GM23338 (cell line): ENCODE measurements around the gene PSMD12. TPM values are rescaled to one million over a fixed set of nuclear protein-coding genes. Genes with fewer than 3 reads are reported as not detected.

ENCODE experiments used
- ATAC-seq: fragments of 200-7000 bp; cut with Tn5 transposase; 3 replicates; pipeline ENCODE4 v1.9.1; 2020
- DNase-seq: peaks from one replicate; pipeline ENCODE4 v3.0.0-alpha.2; 2015; ENCODE audit warnings: low spot score
- H2AFZ ChIP-seq: fragments of 200-600 bp; sonication (generic); 2 replicates; pipeline ENCODE4 v1.8.0; 2016; ENCODE audit warnings: antibody characterized with exemption, mild to moderate bottlenecking, moderate library complexity
- H3F3A ChIP-seq: fragments of 200-600 bp; sonication (generic); replicated peaks from 2 replicates; pipeline ENCODE4 v1.8.0; 2017; ENCODE audit warnings: antibody characterized with exemption, mixed run types, low read depth
- H3K27ac ChIP-seq: fragments of 200-600 bp; sonication (generic); 2 replicates; pipeline ENCODE4 v1.6.1; 2016; ENCODE audit warnings: low read depth
- H3K27me3 ChIP-seq: fragments of 200-600 bp; sonication (generic); 2 replicates; pipeline ENCODE4 v1.8.0; 2016; ENCODE audit warnings: mild to moderate bottlenecking, mixed run types, moderate library complexity; ENCODE audit not compliant: insufficient read depth
- H3K36me3 ChIP-seq: fragments of 200-600 bp; sonication (generic); 2 replicates; pipeline ENCODE4 v1.8.0; 2016; ENCODE audit warnings: mild to moderate bottlenecking; ENCODE audit not compliant: insufficient read depth
- H3K4me1 ChIP-seq: fragments of 200-600 bp; sonication (generic); 2 replicates; pipeline ENCODE4 v1.8.0; 2016; ENCODE audit warnings: mild to moderate bottlenecking, moderate library complexity; ENCODE audit not compliant: insufficient read depth
- H3K4me2 ChIP-seq: fragments of 200-600 bp; sonication (generic); 2 replicates; pipeline ENCODE4 v1.7.1; 2017; ENCODE audit warnings: mixed run types
- H3K4me3 ChIP-seq: fragments of 200-600 bp; sonication (generic); 2 replicates; pipeline ENCODE4 v1.6.1; 2016; ENCODE audit warnings: mixed run types
- H3K79me2 ChIP-seq: fragments of 200-600 bp; sonication (generic); replicated peaks from 2 replicates; pipeline ENCODE4 v1.8.0; 2017; ENCODE audit warnings: mild to moderate bottlenecking; ENCODE audit not compliant: insufficient read depth
- H3K9me2 ChIP-seq: fragments of 200-600 bp; sonication (generic); 2 replicates; pipeline ENCODE4 v1.8.0; 2017; ENCODE audit not compliant: insufficient read depth
- H4K20me1 ChIP-seq: fragments of 200-600 bp; sonication (generic); replicated peaks from 2 replicates; pipeline ENCODE4 v1.8.0; 2017; ENCODE audit warnings: mild to moderate bottlenecking; ENCODE audit not compliant: insufficient read depth
- H3K27ac Mint-ChIP-seq: 2 replicates; pipeline ENCODE4 v1.8.0; 2020; ENCODE audit warnings: inconsistent platforms, mild to moderate bottlenecking, moderate library complexity, mixed read lengths
- H3K27me3 Mint-ChIP-seq: 3 replicates; pipeline ENCODE4 v1.8.0; 2022; ENCODE audit warnings: low read depth, mild to moderate bottlenecking, moderate library complexity, mixed read lengths, inconsistent platforms; ENCODE audit not compliant: insufficient read depth, poor library complexity
- H3K36me3 Mint-ChIP-seq: 3 replicates; pipeline ENCODE4 v1.8.0; 2021; ENCODE audit warnings: low read depth, mild to moderate bottlenecking, inconsistent platforms, moderate library complexity, mixed read lengths
- H3K4me1 Mint-ChIP-seq: 3 replicates; pipeline ENCODE4 v1.8.0; 2020; ENCODE audit warnings: mild to moderate bottlenecking, inconsistent platforms, mixed read lengths
- H3K4me3 Mint-ChIP-seq: 3 replicates; pipeline ENCODE4 v1.8.0; 2021; ENCODE audit warnings: moderate library complexity, mild to moderate bottlenecking, inconsistent platforms, mixed read lengths
- H3K9me3 Mint-ChIP-seq: 3 replicates; pipeline ENCODE4 v1.8.0; 2020; ENCODE audit warnings: moderate library complexity, mild to moderate bottlenecking, inconsistent platforms, mixed read lengths
- CREB1 ChIP-seq: fragments of 250-450 bp; sonication (Bioruptor Pico); IDR thresholded peaks from 2 replicates; pipeline ENCODE4 v1.5.0; 2020; ENCODE audit warnings: low read depth, mild to moderate bottlenecking, moderate library complexity
- EZH2phosphoT487 ChIP-seq: fragments of 200-600 bp; sonication (generic); IDR thresholded peaks from one replicate; pipeline ENCODE4 v1.8.1; 2018; ENCODE audit warnings: antibody characterized with exemption; ENCODE audit not compliant: unreplicated experiment
- POLR2AphosphoS5 ChIP-seq: IDR thresholded peaks from 2 replicates; pipeline ENCODE4 v1.6.1; 2016; ENCODE audit warnings: antibody characterized with exemption, low read depth
- STAT1 ChIP-seq: IDR thresholded peaks from one replicate; pipeline ENCODE4 v1.6.1; 2016; ENCODE audit warnings: antibody characterized with exemption; ENCODE audit not compliant: unreplicated experiment
- ZNF114 ChIP-seq: fragments of 250-450 bp; sonication (Bioruptor Pico); IDR thresholded peaks from 2 replicates; pipeline ENCODE4 v1.5.0; 2020; ENCODE audit warnings: mild to moderate bottlenecking, moderate library complexity
- ZNF462 ChIP-seq: fragments of 250-450 bp; sonication (Bioruptor Pico); IDR thresholded peaks from 2 replicates; pipeline ENCODE4 v1.5.0; 2020; ENCODE audit warnings: mild to moderate bottlenecking, moderate library complexity
- polyA plus RNA-seq: library from polyadenylated mRNA; unstranded; fragments of >200 nt; fragmentation: Nextera tagmentation; extraction: Ambion mirVana; gene quantifications from 2 replicates; pipeline ENCODE4 v1.2.1, GENCODE V29; 2016
- total RNA-seq: library from RNA; depleted of rRNA; stranded (reverse); fragments of >200 nt; shearing (Covaris generic); gene quantifications from 2 replicates; pipeline ENCODE4 v1.2.3, GENCODE V29; 2014

The PSMD12 gene
- total and polyA plus RNA-seq, 2 experiments from 2014 or later = 73.7 to 146 TPM

DNA sequence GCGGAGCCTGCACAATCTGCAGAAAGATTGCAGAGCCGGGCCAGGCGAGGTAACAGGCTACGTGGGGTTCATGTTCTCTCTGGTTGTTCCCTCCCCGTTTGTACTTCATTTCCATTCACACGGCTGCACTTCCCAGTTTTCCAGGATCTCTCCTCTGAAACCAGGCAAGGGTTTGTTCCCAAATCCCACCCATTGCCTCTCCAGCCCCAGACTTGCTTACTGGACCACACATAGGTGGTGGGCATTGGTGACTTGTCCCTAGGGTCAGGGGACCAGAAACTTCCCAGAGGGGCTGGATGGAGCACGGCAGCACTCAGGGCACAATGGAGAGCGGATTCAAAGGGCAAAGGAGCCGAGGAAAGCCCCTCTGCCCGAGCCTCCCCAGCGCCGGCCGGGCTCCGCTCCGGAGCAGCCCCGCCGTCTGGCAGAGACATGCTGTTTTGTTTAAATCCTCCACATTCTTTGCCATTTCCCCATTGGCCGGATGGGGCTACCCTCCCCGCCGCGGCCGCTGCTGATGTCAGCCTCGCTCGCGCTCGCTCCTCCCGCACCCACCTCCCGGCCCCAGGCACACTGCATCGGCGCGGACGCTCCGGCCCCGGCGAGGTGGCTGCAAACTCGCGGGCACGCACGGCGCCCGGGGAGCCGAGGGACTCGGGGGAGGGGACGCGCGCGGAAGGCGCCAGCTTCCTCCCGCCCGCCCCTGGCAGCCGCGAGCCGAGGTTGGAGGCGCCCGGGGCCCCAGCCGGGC is 10.5 kb upstream of the PSMD12 start, which contains the start of gene PITPNC1:
Gene PITPNC1, plus strand, starts transcription at position 545 of the 751 bp plus-strand sequence.
- Mint-ChIP-seq H3K27me3 (peaks cover 15% of the 10 kb centered on the region), H3K36me3 (peaks cover 26% of the 10 kb centered on the region), H3K27ac (peak within 1 kb of the TSS; percentile 96), H3K9me3 (peaks cover 9% of the 10 kb centered on the region; the same call in 2 of the 3 replicates), H3K4me3 (peak within 1 kb of the TSS; percentile 88), H3K4me1 (peaks cover 36% of the 10 kb centered on the region)
- H3K27me3 ChIP-seq = no peaks in the 10 kb centered on the region
- H3K36me3 ChIP-seq = no peaks in the 10 kb centered on the region
- H3K4me3 ChIP-seq = peak within 1 kb of the TSS; percentile 91
- peak within 1 kb of the TSS; percentile 99 for H2AFZ ChIP-seq
- peaks cover 37% of the 10 kb centered on the region for H3K79me2 ChIP-seq
- ATAC-seq (peak; percentile 66), DNase-seq (peak; percentile 93)
- no peaks in the 10 kb centered on the region for H4K20me1 ChIP-seq
- H3K4me1 ChIP-seq = peaks cover 16% of the 10 kb centered on the region
- no peaks in the 10 kb centered on the region for H3K9me2 ChIP-seq
- H3F3A ChIP-seq = peaks cover 21% of the 10 kb centered on the region; the same call in 1 of the 2 replicates
- peak within 1 kb of the TSS; percentile 99 for H3K27ac ChIP-seq
- peak within 1 kb of the TSS; percentile 95 for H3K4me2 ChIP-seq
- peak; percentile 82 for TF ChIP-seq POLR2AphosphoS5
- no peak for TF ChIP-seq ZNF114
- no peak for TF ChIP-seq STAT1
- TF ChIP-seq ZNF462 (CRISPR knock-in tag) = no peak
- TF ChIP-seq EZH2phosphoT487 = no peak
- TF ChIP-seq CREB1 (CRISPR knock-in tag) = peak; percentile 62
